ENCODE results near the gene PBRM1. TPM values are rescaled to one million over a fixed set of nuclear protein-coding genes. Genes with fewer than 3 reads are reported as not detected.

Gene PBRM1
- total RNA-seq, 1 experiment from 2014 or later: 42.8 TPM

GRCh38 chr3:52516509-52517195 lies 169.1 kb downstream of the PBRM1 start:
- Histone ChIP-seq H3K9me3 (ENCODE audit: insufficient read depth, low read depth) (no peaks in the 10 kb centered on the region), H3K79me2 (ENCODE audit: low read depth) (no peaks in the 10 kb centered on the region), H3K4me2 (no peak overlapping the region), H3K4me1 (replicated peaks; ENCODE audit: insufficient read depth) (no peaks in the 10 kb centered on the region), H4K20me1 (ENCODE audit: insufficient read depth) (no peaks in the 10 kb centered on the region), H3K9me2 (ENCODE audit: insufficient read depth) (no peaks in the 10 kb centered on the region), H3K27me3 (ENCODE audit: insufficient read depth, low read depth) (no peaks in the 10 kb centered on the region), H3F3A (ENCODE audit: insufficient read depth, low read depth) (no peaks in the 10 kb centered on the region), H3K36me3 (ENCODE audit: low read depth) (no peaks in the 10 kb centered on the region), H3K4me3 (no peak overlapping the region), H3K27ac (no peak overlapping the region), H2AFZ (no peak overlapping the region)
- intact Hi-C loops (cut with micrococcal nuclease; ENCODE audit: unreplicated experiment): no loop called here
- no TSS peak for BruUV-seq (replicated peaks)
- ChIA-PET POLR2A (ENCODE audit: unreplicated experiment) (no interaction called here), CTCF (no interaction called here)
- no peak for DNase-seq
- TF ChIP-seq CTCF (conservative IDR thresholded peaks at IDR 0.05) (no peak), EZH2 (IDR thresholded peaks at IDR 0.05; ENCODE audit: low read depth) (no peak)

- no TSS peak for BruUV-seq (replicated peaks)
- Histone ChIP-seq H3K4me2 (no peak overlapping the region), H3K9me3 (ENCODE audit: insufficient read depth, low read depth) (no peaks in the 10 kb centered on the region), H3F3A (ENCODE audit: insufficient read depth, low read depth) (no peaks in the 10 kb centered on the region), H3K9me2 (ENCODE audit: insufficient read depth) (no peaks in the 10 kb centered on the region), H3K36me3 (ENCODE audit: low read depth) (no peaks in the 10 kb centered on the region), H3K27me3 (ENCODE audit: insufficient read depth, low read depth) (no peaks in the 10 kb centered on the region), H3K27ac (no peak overlapping the region), H4K20me1 (ENCODE audit: insufficient read depth) (no peaks in the 10 kb centered on the region), H3K79me2 (ENCODE audit: low read depth) (no peaks in the 10 kb centered on the region), H3K4me1 (replicated peaks; ENCODE audit: insufficient read depth) (no peaks in the 10 kb centered on the region), H3K4me3 (no peak overlapping the region), H2AFZ (no peak overlapping the region)
- ChIA-PET CTCF (no interaction called here), POLR2A (ENCODE audit: unreplicated experiment) (no interaction called here)
- intact Hi-C loops (cut with micrococcal nuclease; ENCODE audit: unreplicated experiment): no loop called here
- DNase-seq: no peak
- TF ChIP-seq EZH2 (IDR thresholded peaks at IDR 0.05; ENCODE audit: low read depth): no peak
These were observed 170.5 kb downstream of the PBRM1 start for GRCh38 chr3:52515192-52515591.

GRCh38 chr3:52514576-52514975 lies 171.1 kb downstream of the PBRM1 start:
- Histone ChIP-seq H3K9me3 (ENCODE audit: insufficient read depth, low read depth) (no peaks in the 10 kb centered on the region), H3K9me2 (ENCODE audit: insufficient read depth) (no peaks in the 10 kb centered on the region), H3K27me3 (ENCODE audit: insufficient read depth, low read depth) (no peaks in the 10 kb centered on the region), H3K27ac (no peak overlapping the region), H3K79me2 (ENCODE audit: low read depth) (no peaks in the 10 kb centered on the region), H3K4me1 (replicated peaks; ENCODE audit: insufficient read depth) (peaks cover 2% of the 10 kb centered on the region; the same call in 1 of the 2 replicates), H3K4me3 (no peak overlapping the region), H2AFZ (no peak overlapping the region), H3K4me2 (no peak overlapping the region), H3F3A (ENCODE audit: insufficient read depth, low read depth) (no peaks in the 10 kb centered on the region), H3K36me3 (ENCODE audit: low read depth) (no peaks in the 10 kb centered on the region), H4K20me1 (ENCODE audit: insufficient read depth) (no peaks in the 10 kb centered on the region)
- BruUV-seq (replicated peaks): no TSS peak
- no peak for TF ChIP-seq CTCF (conservative IDR thresholded peaks at IDR 0.05)
- no peak for TF ChIP-seq EZH2 (IDR thresholded peaks at IDR 0.05; ENCODE audit: low read depth)
- ChIA-PET POLR2A (ENCODE audit: unreplicated experiment) (no interaction called here), CTCF (no interaction called here)
- no peak for DNase-seq
- intact Hi-C loops (cut with micrococcal nuclease; ENCODE audit: unreplicated experiment): no loop called here

GRCh38 chr3:52513281-52513680 lies 172.4 kb downstream of the PBRM1 start:
- no TSS peak for BruUV-seq (replicated peaks)
- Histone ChIP-seq H3K9me3 (ENCODE audit: insufficient read depth, low read depth) (no peaks in the 10 kb centered on the region), H3K4me1 (replicated peaks; ENCODE audit: insufficient read depth) (peaks cover 7% of the 10 kb centered on the region; the same call in 1 of the 2 replicates), H3K9me2 (ENCODE audit: insufficient read depth) (no peaks in the 10 kb centered on the region), H3K4me3 (no peak overlapping the region), H3K36me3 (ENCODE audit: low read depth) (no peaks in the 10 kb centered on the region), H3F3A (ENCODE audit: insufficient read depth, low read depth) (no peaks in the 10 kb centered on the region), H3K4me2 (no peak overlapping the region), H4K20me1 (ENCODE audit: insufficient read depth) (no peaks in the 10 kb centered on the region), H2AFZ (no peak overlapping the region), H3K27me3 (ENCODE audit: insufficient read depth, low read depth) (no peaks in the 10 kb centered on the region), H3K79me2 (ENCODE audit: low read depth) (no peaks in the 10 kb centered on the region), H3K27ac (no peak overlapping the region)
- intact Hi-C loops (cut with micrococcal nuclease; ENCODE audit: unreplicated experiment): no loop called here
- CTCF ChIA-PET: no interaction called here
- POLR2A ChIA-PET (ENCODE audit: unreplicated experiment): no interaction called here
- TF ChIP-seq CTCF (conservative IDR thresholded peaks at IDR 0.05): no peak
- TF ChIP-seq EZH2 (IDR thresholded peaks at IDR 0.05; ENCODE audit: low read depth): no peak
- no peak for DNase-seq
